ENCODE data around the gene RASSF8. TPM values are rescaled to one million over a fixed set of nuclear protein-coding genes. Genes with fewer than 3 reads are reported as not detected.
A peak's percentile ranks its signal among the peaks of the same experiment; 100 is the strongest.

The RASSF8 gene
- total and polyA plus RNA-seq, 9 of the 15 experiments (the other 6 are each of a cell fraction or from before 2014, with no cell fraction given), result 0.01 to 0.36 (median 0.12) TPM; not detected in 1

DNA sequence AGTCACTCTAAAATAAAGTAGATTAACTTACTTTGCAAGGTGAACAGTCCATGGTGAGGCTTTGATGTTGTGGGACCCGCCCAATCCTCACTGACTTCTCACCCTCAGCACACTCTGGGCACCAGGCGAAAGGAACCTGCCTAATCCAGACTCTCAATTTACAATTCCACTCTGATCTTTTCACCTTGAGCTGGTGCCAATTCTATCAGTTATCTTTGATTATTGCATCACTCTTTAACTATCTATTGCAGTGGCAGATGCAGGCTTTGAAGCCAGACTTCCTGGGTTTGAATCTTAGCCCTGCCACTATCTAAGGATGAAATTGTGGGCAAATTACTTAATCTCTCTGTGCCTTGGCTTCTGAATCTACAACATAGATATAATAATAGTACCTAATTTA is 18.9 kb upstream of the RASSF8 start:
- intact Hi-C loops (cut with micrococcal nuclease) (no loop called here), in situ Hi-C loops (cut with MboI) (no loop called here)
- Histone ChIP-seq H3K4me2 (ENCODE audit: insufficient read depth, low read length) (no peak overlapping the region), H3K4me1 (replicated peaks in 1 of 2; ENCODE audit: control insufficient read depth in 2 of 2, insufficient read depth in 2 of 2, low read length in 2 of 2) (no peaks in the 10 kb centered on the region), H3K9me1 (ENCODE audit: control insufficient read depth, insufficient read depth, low read length) (no peaks in the 10 kb centered on the region), H3K27ac (ENCODE audit: extremely low read depth, low read depth, low read length) (no peak overlapping the region), H3K36me3 (ENCODE audit: control insufficient read depth, insufficient read depth, low read length) (no peaks in the 10 kb centered on the region), H3K9ac (ENCODE audit: insufficient read depth in 1 of 2, low read depth in 2 of 2, low read length in 2 of 2) (no peak overlapping the region), H3K9me3 (replicated peaks; ENCODE audit: control insufficient read depth, insufficient read depth, low read depth, low read length) (no peaks in the 10 kb centered on the region), H3K79me2 (ENCODE audit: control insufficient read depth, insufficient read depth, low read length) (no peaks in the 10 kb centered on the region), H3K27me3 (ENCODE audit: control insufficient read depth in 2 of 2, insufficient read depth in 2 of 2, low read length in 2 of 2) (no peaks in the 10 kb centered on the region), H2AFZ (ENCODE audit: low read depth, low read length) (no peak overlapping the region), H3K4me3 (no peak overlapping the region), H4K20me1 (replicated peaks; ENCODE audit: control insufficient read depth, insufficient read depth, low read length) (no peaks in the 10 kb centered on the region; the same call in 1 of the 2 replicates)
- no peak for FAIRE-seq
- DNase-seq (ENCODE audit: extremely low read depth in 1 of 4, low spot score in 3 of 4), result no peak
- no peak for TF ChIP-seq FOXK1 (CRISPR knock-in tag; IDR thresholded peaks at IDR 0.05; ENCODE audit: borderline replicate concordance)
- TF ChIP-seq CEBPG (CRISPR knock-in tag; IDR thresholded peaks at IDR 0.05), result no peak
- peak in 1 of 2 experiments; percentile 71; a peak in 2 of 4 replicates for TF ChIP-seq CEBPG (tag; conservative IDR thresholded peaks at IDR 0.05 in 1 of 2, IDR thresholded peaks at IDR 0.05 in 1 of 2)
- TF ChIP-seq SIX5 (IDR thresholded peaks at IDR 0.05; ENCODE audit: borderline replicate concordance in 1 of 2, insufficient read depth in 1 of 2, low read depth in 1 of 2, low read length in 2 of 2), result no peak
- TF ChIP-seq CC2D1A (IDR thresholded peaks at IDR 0.05), result no peak
- no peak for TF ChIP-seq ZNF239 (CRISPR knock-in tag; IDR thresholded peaks at IDR 0.05)
- TF ChIP-seq, protein P1, sequence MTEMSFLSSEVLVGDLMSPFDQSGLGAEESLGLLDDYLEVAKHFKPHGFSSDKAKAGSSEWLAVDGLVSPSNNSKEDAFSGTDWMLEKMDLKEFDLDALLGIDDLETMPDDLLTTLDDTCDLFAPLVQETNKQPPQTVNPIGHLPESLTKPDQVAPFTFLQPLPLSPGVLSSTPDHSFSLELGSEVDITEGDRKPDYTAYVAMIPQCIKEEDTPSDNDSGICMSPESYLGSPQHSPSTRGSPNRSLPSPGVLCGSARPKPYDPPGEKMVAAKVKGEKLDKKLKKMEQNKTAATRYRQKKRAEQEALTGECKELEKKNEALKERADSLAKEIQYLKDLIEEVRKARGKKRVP (CRISPR knock-in tag; IDR thresholded peaks at IDR 0.05), result 0 out of 2 replicates have a peak, but pooled peaks have one; percentile 33
- TF ChIP-seq ZNF24 (IDR thresholded peaks at IDR 0.05), result no peak
- TF ChIP-seq CEBPB (tag; IDR thresholded peaks at IDR 0.05), result 0 out of 2 replicates have a peak, but pooled peaks have one; percentile 11
- TF ChIP-seq, protein P2, sequence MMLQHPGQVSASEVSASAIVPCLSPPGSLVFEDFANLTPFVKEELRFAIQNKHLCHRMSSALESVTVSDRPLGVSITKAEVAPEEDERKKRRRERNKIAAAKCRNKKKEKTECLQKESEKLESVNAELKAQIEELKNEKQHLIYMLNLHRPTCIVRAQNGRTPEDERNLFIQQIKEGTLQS (IDR thresholded peaks at IDR 0.05), result peak; percentile 26; the same call in 1 of the 2 replicates
- TF ChIP-seq, protein P2 (CRISPR knock-in tag; conservative IDR thresholded peaks at IDR 0.05), result no peak
- ATAC-seq, result no peak
- ChIA-PET POLR2A (no interaction called here), CTCF (ENCODE audit: low intra/inter-chr PET ratio) (no interaction called here)
- WGBS (ENCODE audit: insufficient coverage, low coverage, missing lambda C conversion rate), result 0% methylated on average over 2 of the region's 2 CpGs
- no TSS peak for BruUV-seq (replicated peaks)
